HG03432 (cell line): ENCODE data around the gene INPP5D.
"Not testable (repeated sequence)": the region's sequence is repeated elsewhere in the genome, so short reads cannot be mapped to it uniquely, and the experiment has no call there.

Source experiments
- ATAC-seq: cut with Tn5 transposase; IDR thresholded peaks from one replicate; pipeline ENCODE4 v1.9.1; 2021; ENCODE audit warnings: mild to moderate bottlenecking, moderate library complexity; ENCODE audit not compliant: unreplicated experiment

Gene INPP5D

DNA sequence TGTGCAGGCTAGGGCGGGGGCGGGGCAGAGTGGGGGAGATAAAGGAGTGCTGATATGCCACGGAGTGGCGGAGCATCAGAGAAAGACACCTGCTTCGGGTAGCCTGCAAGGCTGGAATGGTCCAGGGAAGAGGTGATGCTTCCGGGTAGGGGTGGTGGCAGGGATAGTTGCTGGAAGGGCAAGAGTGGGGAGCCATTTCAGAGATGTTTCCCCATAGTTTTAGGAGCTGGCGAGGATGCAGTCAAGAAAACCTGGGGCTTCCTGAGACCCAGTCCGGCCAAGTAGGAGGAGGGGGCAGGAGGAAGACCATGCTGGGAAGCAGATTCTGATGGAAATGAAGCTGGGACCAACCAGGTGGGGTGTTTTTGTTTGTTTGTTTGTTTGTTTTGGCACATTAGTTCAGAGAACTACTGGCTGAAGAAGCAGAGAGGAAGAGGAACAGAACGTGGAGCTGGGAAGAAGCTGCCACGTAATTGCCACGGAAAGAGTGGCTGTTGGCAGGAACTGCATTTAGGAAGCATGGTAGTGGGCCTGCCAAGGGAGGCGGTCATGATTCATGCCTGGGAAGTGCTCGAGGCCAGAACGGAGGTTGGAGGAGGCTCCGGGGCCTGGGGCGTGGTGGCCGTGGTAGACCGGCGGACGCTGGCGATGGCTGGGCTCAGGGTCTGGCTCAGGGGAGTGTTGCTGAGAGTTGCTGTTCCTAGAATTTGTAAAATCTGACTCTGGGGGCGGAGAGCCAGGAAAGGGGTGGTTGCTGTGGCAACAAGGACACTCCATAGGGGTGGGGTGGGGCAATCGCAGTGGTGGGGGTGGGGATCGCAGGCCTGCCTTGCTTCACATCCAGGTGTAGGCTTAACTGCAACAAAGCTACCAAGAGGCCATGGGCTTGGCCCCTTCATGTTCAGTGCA is 8.6 kb upstream of the INPP5D start:
- ATAC-seq: no peak

GRCh38 chr2:233052517-233052916 is 7.6 kb upstream of the INPP5D start:
- not testable (repeated sequence) for ATAC-seq

DNA sequence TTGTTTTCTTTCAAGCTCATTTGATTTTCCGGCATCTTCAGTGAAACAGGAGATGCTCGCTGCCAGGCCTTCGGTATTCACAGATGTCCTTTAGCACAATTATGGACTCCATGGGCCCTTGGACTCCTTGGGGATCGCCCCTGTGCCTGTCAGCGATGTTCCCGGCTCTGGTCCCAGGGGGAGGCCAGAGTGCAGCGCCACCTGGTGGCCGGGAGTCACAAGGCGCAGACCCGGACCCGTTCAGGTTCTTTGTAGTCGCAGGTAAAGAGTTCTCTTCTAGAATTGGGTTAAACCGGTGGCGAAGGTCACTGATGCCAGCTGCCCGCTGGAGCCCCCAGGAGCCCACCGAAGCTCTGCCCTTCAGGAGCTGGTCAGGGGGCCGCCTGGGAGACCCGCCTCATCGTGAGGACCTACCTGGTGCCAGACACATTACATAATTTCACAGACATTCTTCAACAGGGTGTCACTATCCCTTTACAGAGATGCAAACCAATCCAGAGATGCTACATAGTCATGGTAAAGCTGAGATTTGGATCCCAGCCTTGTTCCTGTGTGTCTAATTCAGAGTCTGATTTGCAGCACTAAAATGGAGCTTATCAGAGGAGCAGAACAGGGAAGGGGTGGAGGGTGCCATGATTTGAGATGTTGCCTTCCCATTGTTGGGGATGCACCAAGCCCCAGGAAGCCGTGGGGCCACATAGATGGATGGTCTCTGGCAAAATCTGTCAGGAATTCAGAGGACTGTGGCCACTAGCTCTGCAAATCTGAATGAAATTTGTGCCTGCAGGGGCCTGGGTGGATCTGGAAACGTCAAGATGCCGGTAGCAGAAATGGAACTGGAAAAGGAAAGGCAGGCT is 6.0 kb upstream of the INPP5D start:
- no peak for ATAC-seq

DNA sequence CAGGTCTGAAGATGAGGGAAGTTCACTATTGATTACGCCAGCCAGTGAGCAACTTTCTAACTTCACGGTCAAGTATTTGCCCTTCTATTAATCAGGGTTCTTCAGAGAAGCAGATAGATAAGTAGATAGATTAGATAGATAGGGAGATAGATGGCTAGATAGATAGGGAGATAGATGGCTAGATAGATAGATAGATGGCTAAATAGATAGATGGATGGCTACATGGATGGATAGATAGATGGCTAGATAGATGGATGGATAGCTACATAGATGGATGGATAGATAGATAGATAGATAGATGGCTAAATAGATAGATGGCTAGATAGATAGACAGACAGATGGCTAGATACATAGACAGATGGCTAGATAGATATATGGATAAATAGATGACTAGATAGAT is 4.8 kb upstream of the INPP5D start:
- no peak for ATAC-seq

DNA sequence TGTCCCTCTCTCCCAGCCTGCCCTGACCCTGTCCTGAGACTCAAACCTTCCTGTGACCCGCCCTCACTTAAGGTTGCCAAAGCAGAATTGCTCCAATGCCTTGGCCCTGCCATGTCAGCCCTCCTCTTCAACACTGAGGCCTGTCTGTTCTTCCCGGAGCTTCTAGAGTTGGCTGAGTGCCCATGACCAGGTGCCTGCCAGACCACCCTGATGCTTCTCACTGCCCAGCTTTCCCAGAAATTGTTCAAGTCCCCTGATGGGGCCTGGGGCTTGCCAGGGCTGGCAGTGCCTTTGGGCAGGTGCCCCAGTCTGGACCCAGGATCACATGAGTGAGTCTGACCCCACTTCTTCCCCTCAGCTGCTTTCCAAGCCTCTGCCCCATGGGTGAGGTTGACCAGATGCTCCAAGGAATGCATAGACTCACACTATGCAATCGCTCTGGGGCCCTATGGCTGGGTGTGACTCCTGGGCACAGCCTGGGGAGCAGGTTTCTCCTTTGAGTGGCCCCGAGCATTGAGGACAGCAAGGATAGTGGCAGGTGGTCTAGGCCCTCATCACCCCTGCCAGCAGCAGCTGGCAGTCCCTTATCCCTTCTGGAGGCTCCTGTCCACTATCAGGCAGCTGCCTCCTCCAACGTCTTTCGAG is 3.1 kb upstream of the INPP5D start:
- ATAC-seq: no peak

DNA sequence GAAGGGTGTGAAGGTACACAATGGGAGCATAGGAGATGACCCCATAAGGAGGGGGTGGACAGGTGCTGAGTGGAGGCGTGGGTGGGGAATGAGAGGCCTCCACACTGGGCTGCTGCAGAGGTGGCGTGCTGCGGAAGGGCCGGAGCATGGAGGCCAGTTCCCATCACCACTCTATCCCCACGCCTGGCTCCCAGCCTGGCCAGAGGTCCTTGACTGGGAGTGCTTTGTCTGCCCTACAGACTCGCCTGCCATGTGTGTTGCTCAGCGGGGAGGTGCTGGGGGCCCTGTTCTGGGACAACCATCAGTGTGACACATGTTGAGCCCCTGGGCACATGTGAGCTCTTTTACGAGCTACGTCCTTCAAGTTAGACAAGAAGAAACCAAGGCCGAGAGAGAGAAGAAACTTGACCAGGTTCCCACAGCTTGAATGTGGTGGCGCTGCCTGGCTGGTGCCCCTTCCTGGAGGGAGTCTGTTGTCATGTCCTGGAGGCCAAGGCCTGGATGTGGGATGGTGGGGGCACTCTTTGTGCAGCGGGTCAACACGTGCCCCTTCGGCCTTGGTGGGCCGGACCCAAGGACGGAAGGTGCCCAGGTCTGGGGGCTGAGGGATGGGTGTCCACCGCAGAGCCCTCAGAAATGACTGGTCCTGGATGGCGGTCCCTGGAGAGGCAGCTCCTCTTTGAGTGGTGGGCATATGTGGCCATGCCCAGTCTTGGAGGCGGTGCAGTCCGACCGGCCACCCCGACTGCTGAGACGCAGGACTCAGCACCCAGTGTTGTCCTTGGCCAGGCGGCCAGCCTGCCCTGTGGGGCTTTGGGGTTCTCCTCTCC is 1.2 kb upstream of the INPP5D start:
- ATAC-seq: no peak

DNA sequence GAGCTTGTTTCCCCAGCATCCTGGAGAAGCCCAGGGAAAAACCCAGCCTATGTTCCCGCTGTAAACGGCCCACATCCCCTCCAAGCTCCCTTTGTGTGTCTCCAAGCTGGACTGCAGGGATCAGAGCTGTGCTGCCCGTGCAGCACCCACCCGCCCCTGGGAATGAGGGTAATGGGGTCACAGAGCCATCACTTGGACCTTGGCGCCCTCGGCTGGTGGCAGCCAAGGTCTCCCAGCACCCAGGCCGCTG is 670 bp upstream of the INPP5D start:
- ATAC-seq: no peak

DNA sequence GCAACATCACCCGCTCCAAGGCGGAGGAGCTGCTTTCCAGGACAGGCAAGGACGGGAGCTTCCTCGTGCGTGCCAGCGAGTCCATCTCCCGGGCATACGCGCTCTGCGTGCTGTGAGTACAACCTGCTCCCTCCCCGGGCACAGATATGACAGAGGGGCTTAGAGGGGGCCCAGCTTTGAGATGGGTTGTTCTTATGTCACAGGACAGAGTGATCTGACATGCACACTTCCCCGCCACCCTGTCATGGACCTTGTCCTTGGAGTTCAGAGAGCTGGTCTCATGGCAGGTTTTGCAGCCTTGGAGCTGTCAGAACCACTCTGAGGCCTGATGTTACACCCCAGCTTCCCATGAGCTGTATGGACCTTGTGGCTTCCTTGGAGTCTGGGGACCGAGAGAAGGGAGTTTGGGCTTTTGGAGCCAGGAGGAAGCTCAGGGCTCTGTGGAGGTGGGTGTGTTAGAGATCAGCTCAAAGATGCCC is 398 bp downstream of the INPP5D start:
- peak; percentile 0 for ATAC-seq

- peak; percentile 17 for ATAC-seq
These were observed 943 bp downstream of the INPP5D start for GRCh38 chr2:233060980-233061590.

- ATAC-seq: peak; percentile 25
These were observed 1.7 kb downstream of the INPP5D start for GRCh38 chr2:233061591-233062450.

DNA sequence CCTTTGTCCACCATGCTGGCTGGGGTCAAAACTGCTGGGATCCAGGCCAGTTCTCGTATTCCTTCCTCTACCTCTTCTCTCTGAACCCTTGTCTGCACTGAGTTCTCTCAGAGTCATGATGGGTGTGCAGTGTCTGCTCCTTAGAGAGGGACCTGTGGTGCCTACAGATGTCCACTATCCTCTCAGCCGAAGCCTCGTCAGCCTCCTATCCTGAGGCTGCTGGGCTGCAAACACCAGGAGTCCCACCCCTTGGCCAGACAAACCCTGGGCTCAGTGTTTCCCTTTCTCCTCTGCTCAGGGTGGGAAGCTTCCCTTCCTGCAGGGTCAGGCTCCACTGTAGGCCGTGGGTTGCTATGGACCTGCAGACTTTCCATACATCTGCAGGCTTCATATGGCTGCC is 2.3 kb downstream of the INPP5D start:
- ATAC-seq: no peak

DNA sequence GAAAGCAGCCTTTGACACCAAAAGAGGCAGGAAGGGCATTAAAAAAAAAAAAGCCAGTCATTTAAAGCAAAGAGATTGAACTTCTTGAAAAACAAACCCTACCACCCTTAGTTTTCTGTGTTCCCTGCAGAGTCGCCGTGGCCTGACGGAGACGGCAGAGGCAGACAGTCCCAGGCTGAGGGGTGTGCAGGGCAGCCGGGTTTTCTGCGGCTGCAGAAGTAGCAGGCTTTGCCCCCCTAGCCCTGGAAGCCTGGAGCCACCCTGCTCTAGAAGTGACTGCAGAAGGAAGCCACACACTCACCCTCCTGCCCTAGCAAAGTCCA is 2.8 kb downstream of the INPP5D start:
- no peak for ATAC-seq

DNA sequence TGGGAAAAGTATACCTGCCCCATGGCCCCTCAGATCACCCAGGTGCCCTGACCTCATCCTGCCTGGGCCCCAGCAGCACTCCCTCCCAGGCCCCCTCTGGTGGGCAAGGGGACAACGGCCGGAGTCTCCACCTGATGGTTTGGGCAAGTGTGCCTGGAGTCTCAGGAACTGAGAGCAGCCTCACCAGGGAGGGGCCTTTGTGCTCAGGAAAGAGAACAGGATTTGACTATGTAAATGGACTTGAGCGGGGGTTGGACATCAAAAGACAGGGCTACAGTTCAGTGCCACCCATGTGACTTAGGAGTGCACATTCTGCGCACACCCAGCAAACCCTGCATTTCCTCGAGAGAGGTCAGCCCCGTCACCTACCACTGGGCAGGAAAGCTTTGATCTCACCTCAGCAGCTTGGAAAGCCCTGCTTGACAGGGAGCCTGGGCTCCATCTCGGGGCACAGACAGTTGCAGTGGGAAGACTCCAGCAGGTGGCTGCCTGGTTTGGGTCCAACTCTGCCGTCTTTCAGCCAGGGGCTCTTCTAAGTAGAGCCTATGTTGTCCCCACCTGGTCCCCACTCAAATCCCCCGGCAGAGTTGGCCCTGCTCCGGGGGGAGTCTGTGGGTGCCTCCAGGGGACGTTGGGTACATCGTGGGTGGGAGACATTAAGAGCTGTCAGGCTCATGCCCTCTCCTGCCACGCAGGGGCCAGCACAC is 3.3 kb downstream of the INPP5D start:
- peak; percentile 44 for ATAC-seq

DNA sequence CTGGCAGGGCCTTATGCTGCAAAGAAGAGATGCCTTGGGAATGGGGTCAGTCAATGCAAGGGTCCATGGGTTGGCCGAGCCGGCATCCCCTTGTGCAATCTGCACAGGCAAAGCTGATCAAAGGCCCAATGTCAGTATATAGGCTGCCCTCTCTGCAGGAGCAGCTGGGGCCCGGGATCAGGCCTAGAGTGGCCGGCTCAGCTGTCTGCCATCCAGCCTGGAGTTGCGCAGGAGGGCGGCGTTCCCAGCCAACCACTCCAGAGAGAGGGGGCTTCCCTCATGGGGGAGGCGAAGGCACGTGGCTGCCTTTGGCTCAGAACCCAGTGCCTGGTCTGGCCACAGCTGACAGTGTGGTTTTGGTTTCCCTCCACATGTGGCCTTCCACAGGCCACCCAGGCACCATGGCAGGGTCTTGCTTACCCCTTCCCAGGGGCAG is 3.9 kb downstream of the INPP5D start:
- no peak for ATAC-seq

GRCh38 chr2:233064530-233065199 is 4.5 kb downstream of the INPP5D start:
- ATAC-seq: no peak

DNA sequence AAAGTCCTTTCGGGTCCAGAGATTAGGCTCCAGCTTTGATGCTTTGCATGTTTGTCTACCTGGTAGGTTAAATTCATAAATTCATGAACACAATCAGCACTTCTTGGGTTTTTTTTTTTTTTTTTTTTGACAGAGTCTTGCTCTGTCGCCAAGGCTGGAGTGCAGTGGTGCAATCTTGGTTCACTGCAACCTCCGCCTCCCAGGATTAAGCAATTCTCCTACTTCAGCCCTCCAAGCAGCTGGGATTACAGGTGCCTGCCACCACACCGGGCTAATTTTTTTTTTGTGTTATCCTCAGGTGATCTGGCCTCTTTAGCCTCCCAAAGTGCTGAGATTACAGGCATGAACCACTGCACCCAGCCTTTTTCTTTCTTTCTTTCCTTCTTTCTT is 5.1 kb downstream of the INPP5D start:
- not testable (repeated sequence) for ATAC-seq

- no peak for ATAC-seq
These were observed 5.9 kb downstream of the INPP5D start for GRCh38 chr2:233065954-233066470.
